K562 (cell line): ENCODE measurements around the gene ZDHHC22. TPM values are rescaled to one million over a fixed set of nuclear protein-coding genes. Genes with fewer than 3 reads are reported as not detected.

Experiments used
- ATAC-seq: fragments of 200-7000 bp; cut with Tn5 transposase; 3 replicates; pipeline ENCODE4 v1.9.1; 2020; ENCODE audit warnings: moderate library complexity
- BruUV-seq: library from RNA; stranded (reverse); fragments of 400-500 nt; replicated peaks from 2 replicates; lab custom pipeline; 2021; lab: Mats Ljungman, UMichigan
- CTCF ChIA-PET: fragments of 300-600 bp; formaldehyde crosslinking; extraction: SDS; loops from one replicate; lab custom pipeline; 2021; ENCODE audit warnings: low intra/inter-chr PET ratio; lab: Yijun Ruan, JAX
- POLR2A ChIA-PET: fragments of 300-600, 350-650 bp; sonication (Branson Sonifier 250); formaldehyde crosslinking; extraction: SDS; loops from one replicate; lab custom pipeline; 2021; ENCODE audit warnings: antibody characterized with exemption, inconsistent platforms; lab: Yijun Ruan, JAX
- DNase-seq, 4 experiments: peaks; one replicate each; pipeline versions ENCODE4 v3.0.0 to v3.0.0-alpha.2; 2011 to 2018; ENCODE audit warnings: low spot score in 3 of 4, mixed read lengths in 3 of 4; ENCODE audit errors: extremely low read depth in 1 of 4
- FAIRE-seq: peaks from 2 replicates; lab custom pipeline; 2011; peaks lifted over from hg19 to GRCh38; lab: Jason Lieb, UNC
- H2AFZ ChIP-seq: 2 replicates; pipeline ENCODE4 v1.6.0; 2011; ENCODE audit warnings: low read depth, low read length, control low read depth, inconsistent platforms
- H3K27ac ChIP-seq: fragments of 200-600 bp; 3 replicates; pipeline ENCODE4 v1.8.0; 2011; ENCODE audit warnings: low read depth, mild to moderate bottlenecking, control low read depth, inconsistent platforms, low read length, moderate library complexity, mixed read lengths; ENCODE audit errors: extremely low read depth
- H3K27me3 ChIP-seq, 2 experiments: fragments of 300-600 bp in 1 of 2; 2 replicates in 1 of 2; 3 replicates in 1 of 2; pipeline versions ENCODE4 v1.6.0 to v1.8.0; 2011; ENCODE audit warnings: inconsistent platforms in 2 of 2, low read length in 2 of 2, mild to moderate bottlenecking in 1 of 2, mixed read lengths in 1 of 2, moderate library complexity in 1 of 2; ENCODE audit not compliant: control insufficient read depth in 2 of 2, insufficient read depth in 2 of 2
- H3K36me3 ChIP-seq: fragments of 300-600 bp; 3 replicates; pipeline ENCODE4 v1.8.0; 2011; ENCODE audit warnings: mild to moderate bottlenecking, low read length, inconsistent platforms; ENCODE audit not compliant: control insufficient read depth, insufficient read depth
- H3K4me1 ChIP-seq, 2 experiments: fragments of 200-600 bp in 1 of 2; replicated peaks in 1 of 2; 2 replicates in 1 of 2; 3 replicates in 1 of 2; pipeline versions ENCODE4 v1.5.1 to v1.8.0; 2011; ENCODE audit warnings: inconsistent platforms in 2 of 2, low read length in 2 of 2, mild to moderate bottlenecking in 1 of 2, mixed read lengths in 1 of 2, moderate library complexity in 1 of 2; ENCODE audit not compliant: control insufficient read depth in 2 of 2, insufficient read depth in 2 of 2
- H3K4me2 ChIP-seq: 2 replicates; pipeline ENCODE4 v1.6.1; 2011; ENCODE audit warnings: low read length, control low read depth, inconsistent platforms, mixed read lengths; ENCODE audit not compliant: insufficient read depth
- H3K4me3 ChIP-seq: fragments of 200-600 bp; sonication (generic), shearing (Covaris generic); 2 replicates; pipeline ENCODE4 v1.5.1; 2016; ENCODE audit warnings: control low read depth, inconsistent platforms
- H3K79me2 ChIP-seq: fragments of 200-600 bp; 3 replicates; pipeline ENCODE4 v1.8.0; 2011; ENCODE audit warnings: low read length, inconsistent platforms; ENCODE audit not compliant: control insufficient read depth, insufficient read depth
- H3K9ac ChIP-seq, 2 experiments: 2 replicates each; pipeline versions ENCODE4 v1.6.0 to v1.6.1; 2011; ENCODE audit warnings: low read depth in 2 of 2, low read length in 2 of 2, control low read depth in 1 of 2, inconsistent platforms in 1 of 2, mild to moderate bottlenecking in 1 of 2, mixed read lengths in 1 of 2; ENCODE audit not compliant: insufficient read depth in 1 of 2
- H3K9me1 ChIP-seq: one replicate; pipeline ENCODE4 v1.6.0; 2011; ENCODE audit warnings: inconsistent platforms, mild to moderate bottlenecking, low read length, moderate library complexity; ENCODE audit not compliant: control insufficient read depth, insufficient read depth
- H3K9me3 ChIP-seq: replicated peaks from 2 replicates; pipeline ENCODE4 v1.5.1; 2011; ENCODE audit warnings: low read depth, low read length, inconsistent platforms; ENCODE audit not compliant: control insufficient read depth, insufficient read depth
- H4K20me1 ChIP-seq: replicated peaks from 2 replicates; pipeline ENCODE4 v1.6.1; 2011; ENCODE audit warnings: low read length, inconsistent platforms, mixed read lengths; ENCODE audit not compliant: control insufficient read depth, insufficient read depth
- MAZ ChIP-seq, 2 experiments: fragments of 450-650 bp in 1 of 2; sonication (generic) in 1 of 2; formaldehyde crosslinking; IDR thresholded peaks in 1 of 2; conservative IDR thresholded peaks in 1 of 2; 2 replicates each; pipeline versions ENCODE4 v1.4.0 to v1.5.0; 2020; ENCODE audit warnings: mild to moderate bottlenecking in 1 of 2, missing genetic modification reagents in 1 of 2
- SIN3B ChIP-seq: fragments of 450-650 bp; IDR thresholded peaks from 2 replicates; pipeline ENCODE4 v1.6.1; 2017; ENCODE audit warnings: low read depth, mild to moderate bottlenecking, moderate library complexity
- SRSF1 ChIP-seq: fragments of 200-400 bp; formaldehyde crosslinking; IDR thresholded peaks from 2 replicates; pipeline ENCODE4 v1.6.1; 2017; ENCODE audit warnings: mild to moderate bottlenecking, low read depth, low read length, moderate library complexity
- TARDBP ChIP-seq: fragments of 450-650 bp; IDR thresholded peaks from 2 replicates; pipeline ENCODE4 v1.6.1; 2016
- ZEB2 ChIP-seq: fragments of 450-650 bp; IDR thresholded peaks from 2 replicates; pipeline ENCODE4 v1.6.1; 2016
- WGBS: fragments of 100-300 bp; shearing (Covaris generic); methylation state at CpG from one replicate; pipeline ENCODE4 v1.1.6; 2016; ENCODE audit warnings: low coverage, mixed read lengths; ENCODE audit not compliant: insufficient coverage; ENCODE audit errors: missing lambda C conversion rate; 5-methylcytosine and 5-hydroxymethylcytosine counted together
- in situ Hi-C: fragments of 300-500 bp; cut with MboI; formaldehyde crosslinking; loops from 4 replicates; pipeline ENCODE4 v1.15.0; 2018; ENCODE audit warnings: inconsistent platforms, mixed read lengths
- intact Hi-C: fragments of 100-400 bp; cut with micrococcal nuclease; formaldehyde crosslinking; loops from 2 replicates; pipeline ENCODE4 v1.14.2; 2022
- polyA plus RNA-seq, 8 experiments: library from polyadenylated mRNA; depleted of rRNA in 4 of 8; stranded (reverse) in 5 of 8; unstranded in 3 of 8; fragments of >200 nt; fragmentation: Nextera tagmentation in 2 of 8; fragmentation: Illumina TruSeq in 1 of 8; extraction: Ambion mirVana in 2 of 8; extraction: Trizol in 1 of 8; gene quantifications; 2 replicates each; pipeline versions ENCODE4 v1.2.1 to v1.2.3, GENCODE V29; 2011 to 2014; ENCODE audit warnings: inconsistent platforms in 1 of 8, missing spikeins in 1 of 8
- total RNA-seq, 7 experiments: library from RNA; depleted of rRNA in 6 of 7; stranded (reverse); fragments of >200 nt in 6 of 7; fragmentation: Illumina TruSeq in 2 of 7; extraction: Trizol in 2 of 7; gene quantifications; 2 replicates each; pipeline versions ENCODE4 v1.2.1 to v1.2.3, GENCODE V29; 2011 to 2021; ENCODE audit warnings: low replicate concordance in 1 of 7
- TF ChIP-seq, protein P1 (sequence below): fragments of 250-450 bp; sonication (Bioruptor Pico); IDR thresholded peaks from 2 replicates; pipeline ENCODE4 v1.4.0; 2020

ZDHHC22 gene
- total and polyA plus RNA-seq, 9 of the 15 experiments (the other 6 are each of a cell fraction or from before 2014, with no cell fraction given) = not detected

DNA sequence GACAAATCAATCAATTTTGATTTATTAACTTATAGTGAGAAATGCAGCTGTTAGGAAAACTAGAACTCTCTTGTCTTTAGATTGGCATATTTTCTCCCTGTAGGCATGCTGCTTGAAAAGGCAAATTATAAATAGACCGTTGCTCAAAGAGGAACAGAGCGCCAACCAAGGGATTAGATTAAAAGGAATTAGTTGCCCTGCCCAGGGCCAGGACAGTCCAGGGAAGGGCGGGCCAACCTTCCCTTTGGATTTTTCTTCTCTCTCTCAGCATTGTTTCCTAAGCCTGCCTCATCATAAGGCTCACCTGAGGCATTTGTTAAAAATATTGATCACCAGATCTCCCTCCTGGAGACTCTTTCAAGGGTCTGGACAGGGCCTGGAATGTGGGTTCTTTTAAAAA lies 34.9 kb downstream of the ZDHHC22 start:
- TF ChIP-seq, protein P1, sequence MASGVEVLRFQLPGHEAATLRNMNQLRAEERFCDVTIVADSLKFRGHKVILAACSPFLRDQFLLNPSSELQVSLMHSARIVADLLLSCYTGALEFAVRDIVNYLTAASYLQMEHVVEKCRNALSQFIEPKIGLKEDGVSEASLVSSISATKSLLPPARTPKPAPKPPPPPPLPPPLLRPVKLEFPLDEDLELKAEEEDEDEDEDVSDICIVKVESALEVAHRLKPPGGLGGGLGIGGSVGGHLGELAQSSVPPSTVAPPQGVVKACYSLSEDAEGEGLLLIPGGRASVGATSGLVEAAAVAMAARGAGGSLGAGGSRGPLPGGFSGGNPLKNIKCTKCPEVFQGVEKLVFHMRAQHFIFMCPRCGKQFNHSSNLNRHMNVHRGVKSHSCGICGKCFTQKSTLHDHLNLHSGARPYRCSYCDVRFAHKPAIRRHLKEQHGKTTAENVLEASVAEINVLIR (CRISPR knock-in tag) = no peak
- TF ChIP-seq ZEB2 = no peak
- TF ChIP-seq TARDBP = no peak
- no peak for TF ChIP-seq SRSF1
- no peak for TF ChIP-seq MAZ (CRISPR knock-in tag; conservative IDR thresholded peaks at IDR 0.05 in 1 of 2, IDR thresholded peaks at IDR 0.05 in 1 of 2)
- no peak for TF ChIP-seq SIN3B
- H3K79me2 ChIP-seq = peaks cover 4% of the 10 kb centered on the region; the same call in 2 of the 3 replicates
- no peaks in the 10 kb centered on the region for H3K27me3 ChIP-seq
- CTCF ChIA-PET = no interaction called here
- peaks cover 54% of the 10 kb centered on the region; the same call in 1 of the 3 replicates for H3K36me3 ChIP-seq
- DNase-seq (no peak), FAIRE-seq (no peak), ATAC-seq (no peak)
- no peaks in the 10 kb centered on the region for H3K9me1 ChIP-seq
- intact Hi-C loops = no loop called here
- H2AFZ ChIP-seq = no peak overlapping the region
- H3K9ac ChIP-seq = no peak overlapping the region
- H3K4me1 ChIP-seq = no peaks in the 10 kb centered on the region; a peak in 1 of 5 replicates
- no peaks in the 10 kb centered on the region for H3K9me3 ChIP-seq
- BruUV-seq = no TSS peak
- POLR2A ChIA-PET = no interaction called here
- H3K27ac ChIP-seq = no peak overlapping the region
- in situ Hi-C loops = no loop called here
- no peak overlapping the region for H3K4me2 ChIP-seq
- WGBS = 93% methylated on average over 2 of the region's 3 CpGs
- H3K4me3 ChIP-seq = no peak overlapping the region
- no peaks in the 10 kb centered on the region for H4K20me1 ChIP-seq
